Transverse colon (tissue), 4 donors: Measurements from ENCODE around the gene AHDC1. TPM values are rescaled to one million over a fixed set of nuclear protein-coding genes. Genes with fewer than 3 reads are reported as not detected.

Source experiments
- DNase-seq: peaks from one replicate; pipeline ENCODE4 v3.0.0-alpha.2; 2019
- H3K27ac ChIP-seq, 4 donors: fragments of 200-600 bp; sonication (generic); 2 replicates each; pipeline ENCODE4 v1.5.1; 2016 to 2018; ENCODE audit warnings: inconsistent platforms in 4 of 4
- H3K27me3 ChIP-seq: fragments of 200-600 bp; sonication (generic); 2 replicates; pipeline ENCODE4 v1.5.1; 2017; ENCODE audit warnings: inconsistent platforms
- H3K36me3 ChIP-seq, 4 donors: fragments of 200-600 bp; sonication (generic); 2 replicates each; pipeline ENCODE4 v1.5.1; 2017 to 2019; ENCODE audit warnings: inconsistent platforms in 4 of 4
- H3K4me1 ChIP-seq, 4 donors: fragments of 200-600 bp; sonication (generic); 2 replicates each; pipeline ENCODE4 v1.5.1; 2017 to 2020; ENCODE audit warnings: inconsistent platforms in 4 of 4
- H3K4me3 ChIP-seq, 4 donors: fragments of 200-600 bp; sonication (generic); 1 replicate in 1 of 4; 2 replicates in 3 of 4; pipeline versions ENCODE4 v1.5.1 to v1.6.1; 2017 to 2019; ENCODE audit warnings: inconsistent platforms in 4 of 4
- H3K9me3 ChIP-seq, 2 donors: fragments of 200-600 bp; sonication (generic); 2 replicates each; pipeline ENCODE4 v1.5.1; 2017 to 2019; ENCODE audit warnings: inconsistent platforms in 2 of 2
- CTCF ChIP-seq, 5 experiments: fragments of 200-600 bp in 3 of 5; fragments of 450-650 bp in 2 of 5; sonication (generic) in 3 of 5; IDR thresholded peaks; 1 replicate in 2 of 5; 2 replicates in 3 of 5; pipeline ENCODE4 v1.5.1; 2016 to 2017; ENCODE audit warnings: antibody characterized with exemption in 5 of 5, inconsistent platforms in 3 of 5, mild to moderate bottlenecking in 2 of 5, moderate library complexity in 1 of 5
- EP300 ChIP-seq: sonication (generic); formaldehyde crosslinking; IDR thresholded peaks from one replicate; pipeline ENCODE4 v1.6.1; 2017; ENCODE audit warnings: antibody characterized with exemption, low read depth
- POLR2A ChIP-seq: fragments of 450-650 bp; IDR thresholded peaks from one replicate; pipeline ENCODE4 v1.6.1; 2016; ENCODE audit warnings: antibody characterized with exemption, mild to moderate bottlenecking, moderate library complexity
- POLR2AphosphoS5 ChIP-seq, 3 donors: sonication (generic); formaldehyde crosslinking; IDR thresholded peaks; one replicate each; pipeline ENCODE4 v1.6.1; 2016; ENCODE audit warnings: antibody characterized with exemption in 3 of 3
- WGBS, 2 donors: methylation state at CpG; one replicate each; pipeline ENCODE4 v1.1.5; 2018; ENCODE audit warnings: low coverage in 1 of 2; 5-methylcytosine and 5-hydroxymethylcytosine counted together
- in situ Hi-C, 4 donors: fragments of 200-750 bp; cut with MboI; loops; one replicate each; pipeline versions ENCODE4 v1.15.0 to v1.15.1; 2017; ENCODE audit warnings: low sequenced_read_pairs in 3 of 4, low pct_ligation_motif_present in 1 of 4, low pct_unique_long_range_greater_than_20kb in 1 of 4
- intact Hi-C: fragments of 100-400 bp; cut with DNase I; formaldehyde crosslinking; loops from one replicate; pipeline ENCODE4 v1.15.1; 2023; ENCODE audit warnings: low total_unique reads
- total RNA-seq, 4 donors: library from RNA; depleted of rRNA; stranded (reverse); fragments of >200 nt; gene quantifications; one replicate each; pipeline ENCODE4 v1.1.0, GENCODE V29; 2016

The AHDC1 gene
- total RNA-seq, 4 donors from 2014 or later, result 11.7 to 34.4 (median 21.3) TPM

- H3K9me3 ChIP-seq, result no peaks in the 10 kb centered on the region
- DNase-seq, result peak; percentile 66
- peak overlapping the region; percentile 32 to 55 (median 42) for H3K4me3 ChIP-seq
- 0 to 15% methylated on average over 2 to 24 of the region's 27 CpGs for WGBS, 2 donors
- no peaks in the 10 kb centered on the region for H3K27me3 ChIP-seq
- in situ Hi-C loops (no loop called here), intact Hi-C loops (no loop called here)
- peak overlapping the region; percentile 86 to 98 (median 90) for H3K27ac ChIP-seq
- no peaks in the 10 kb centered on the region for H3K36me3 ChIP-seq
- no peak for TF ChIP-seq POLR2A
- no peak for TF ChIP-seq EP300
- peak in 2 of 3 donors; percentile 55 to 62 for TF ChIP-seq POLR2AphosphoS5 (IDR thresholded peaks at IDR 0.05)
- no peak for TF ChIP-seq CTCF (IDR thresholded peaks at IDR 0.05)
- H3K4me1 ChIP-seq, result peaks cover 47 to 70% (median 60%) of the 10 kb centered on the region in 4 donors
Observed at GRCh38 chr1:27527223-27527889, 76.6 kb downstream of the AHDC1 start.

DNA sequence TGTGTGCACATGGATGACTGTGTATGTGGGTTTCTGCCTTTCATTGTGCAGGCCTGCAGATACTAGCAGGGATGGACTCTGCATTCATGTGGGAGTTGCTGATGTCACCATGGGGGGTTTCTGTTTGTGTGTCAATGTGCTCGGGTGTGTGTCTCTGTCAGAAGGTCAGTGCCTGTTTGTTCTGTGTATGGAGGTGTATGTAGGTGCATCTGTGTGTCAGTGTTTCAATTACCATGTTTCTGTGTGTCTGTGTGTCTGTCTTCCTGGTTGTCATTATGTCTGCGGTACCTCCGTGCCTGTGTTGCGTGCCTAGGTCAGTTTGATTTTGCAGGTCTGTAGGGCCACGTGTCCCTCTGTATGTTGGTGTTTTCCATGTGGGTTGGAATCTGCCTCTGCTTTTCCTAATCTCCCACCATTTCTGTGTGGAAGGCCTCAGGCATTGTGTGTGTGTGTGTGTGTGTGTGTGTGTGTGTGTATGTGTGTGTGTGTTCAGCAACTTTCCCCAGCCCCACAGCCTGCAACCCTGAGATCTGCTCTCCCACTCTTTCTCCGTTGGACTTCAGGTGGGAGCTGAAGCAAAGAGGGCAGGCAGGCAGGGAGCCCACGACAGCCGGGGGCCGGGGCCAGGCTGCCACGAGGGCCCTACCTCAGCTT is 77.2 kb downstream of the AHDC1 start:
- no peak for TF ChIP-seq EP300
- TF ChIP-seq POLR2AphosphoS5 (IDR thresholded peaks at IDR 0.05), result no peak
- TF ChIP-seq POLR2A, result no peak
- TF ChIP-seq CTCF (IDR thresholded peaks at IDR 0.05), result no peak
- peak overlapping the region; percentile 86 to 98 (median 90) for H3K27ac ChIP-seq
- H3K27me3 ChIP-seq, result no peaks in the 10 kb centered on the region
- no peak for DNase-seq
- 37% methylated on average over 10 of the region's 10 CpGs; no CpG with 5 or more reads in 1 of the 2 donors for WGBS, 2 donors
- H3K9me3 ChIP-seq, result no peaks in the 10 kb centered on the region
- H3K36me3 ChIP-seq, result no peaks in the 10 kb centered on the region
- peaks cover 53 to 77% (median 65%) of the 10 kb centered on the region in 4 donors for H3K4me1 ChIP-seq
- H3K4me3 ChIP-seq, result peak overlapping the region in 1 of 4 donors; percentile 55
- intact Hi-C loops (no loop called here), in situ Hi-C loops (no loop called here)

- Histone ChIP-seq H3K4me3 (peak overlapping the region in 2 of 4 donors; percentile 10 to 27), H3K9me3 (no peaks in the 10 kb centered on the region), H3K27ac (peak overlapping the region; percentile 86 to 98 (median 90)), H3K36me3 (no peaks in the 10 kb centered on the region), H3K4me1 (peaks cover 65 to 88% (median 76%) of the 10 kb centered on the region in 4 donors), H3K27me3 (no peaks in the 10 kb centered on the region)
- intact Hi-C loops (no loop called here), in situ Hi-C loops (no loop called here)
- TF ChIP-seq EP300, result no peak
- TF ChIP-seq POLR2A, result no peak
- TF ChIP-seq POLR2AphosphoS5 (IDR thresholded peaks at IDR 0.05), result no peak
- TF ChIP-seq CTCF (IDR thresholded peaks at IDR 0.05), result no peak
- 35 to 40% methylated on average over 2 to 16 of the region's 16 CpGs for WGBS, 2 donors
- DNase-seq, result peak; percentile 75
Observed at GRCh38 chr1:27525296-27526272, 78.4 kb downstream of the AHDC1 start.
